B cell (primary cell): ENCODE results near the gene EPB41.

Experiments
- CTCF ChIP-seq: fragments of 200-600 bp; IDR thresholded peaks from one replicate; pipeline ENCODE4 v1.8.0; 2022; ENCODE audit warnings: antibody characterized with exemption, mild to moderate bottlenecking
- EZH2 ChIP-seq: IDR thresholded peaks from 2 replicates; pipeline ENCODE4 v1.6.1; 2012; ENCODE audit warnings: borderline replicate concordance, low read depth, mild to moderate bottlenecking, moderate library complexity, low read length; ENCODE audit not compliant: insufficient read depth, poor library complexity, severe bottlenecking

DNA sequence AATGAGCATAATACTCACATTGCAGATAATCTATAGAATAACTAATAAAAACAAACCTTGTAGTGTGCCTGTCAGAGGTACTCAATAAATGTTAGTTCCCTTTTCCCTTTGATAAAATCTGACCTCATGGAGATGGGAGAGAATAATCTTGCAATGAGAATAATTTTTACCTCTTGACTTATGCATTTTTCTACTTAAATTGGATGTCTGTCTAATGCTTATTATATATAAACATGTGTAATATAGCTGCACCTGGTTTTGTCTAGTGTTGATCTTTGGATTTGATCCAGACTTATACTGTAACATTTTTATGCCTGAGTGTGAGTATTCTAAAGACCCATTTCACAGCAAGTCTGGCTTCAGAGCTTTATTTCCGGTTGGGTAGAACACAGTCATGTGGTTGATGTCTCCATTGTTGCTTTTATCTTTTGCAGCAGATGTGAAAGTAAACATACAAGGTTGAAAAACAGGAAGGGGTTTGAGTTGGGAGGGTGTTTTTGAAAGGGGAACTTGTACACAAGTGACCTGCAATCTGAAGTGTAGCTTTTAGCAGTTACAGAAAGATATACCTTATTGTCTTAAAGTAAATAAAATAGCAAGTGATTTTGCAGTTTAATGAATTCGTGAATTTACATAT lies 12.4 kb downstream of the EPB41 start:
- TF ChIP-seq CTCF (no peak), EZH2 (no peak)
